GM21529 (cell line): ENCODE measurements around the gene PTBP2.

Experiments
- ATAC-seq: cut with Tn5 transposase; IDR thresholded peaks from one replicate; pipeline ENCODE4 v1.9.1; 2021; ENCODE audit not compliant: unreplicated experiment

The PTBP2 gene

DNA sequence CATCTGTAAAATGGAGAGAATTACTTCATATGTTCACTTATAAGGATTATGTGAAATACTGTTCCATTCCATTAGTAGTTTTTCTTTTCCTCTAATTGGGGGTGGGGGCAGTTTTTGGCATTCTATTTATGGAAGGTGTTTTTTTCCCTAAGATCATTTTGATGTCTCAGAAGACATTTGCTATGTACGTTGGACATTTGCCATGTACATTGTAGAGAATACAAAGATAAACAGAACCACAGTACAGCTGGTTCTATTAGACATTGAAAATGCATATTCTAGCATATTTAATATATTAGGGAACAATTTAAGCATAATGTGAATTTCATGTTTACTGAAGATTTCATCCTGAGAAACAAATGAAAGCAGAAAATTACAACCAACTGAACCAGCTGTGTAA lies 98.5 kb downstream of the PTBP2 start:
- no peak for ATAC-seq

- no peak for ATAC-seq
Observed at GRCh38 chr1:96820671-96821070, 99.1 kb downstream of the PTBP2 start.

GRCh38 chr1:96825231-96825630 lies 103.6 kb downstream of the PTBP2 start:
- no peak for ATAC-seq

DNA sequence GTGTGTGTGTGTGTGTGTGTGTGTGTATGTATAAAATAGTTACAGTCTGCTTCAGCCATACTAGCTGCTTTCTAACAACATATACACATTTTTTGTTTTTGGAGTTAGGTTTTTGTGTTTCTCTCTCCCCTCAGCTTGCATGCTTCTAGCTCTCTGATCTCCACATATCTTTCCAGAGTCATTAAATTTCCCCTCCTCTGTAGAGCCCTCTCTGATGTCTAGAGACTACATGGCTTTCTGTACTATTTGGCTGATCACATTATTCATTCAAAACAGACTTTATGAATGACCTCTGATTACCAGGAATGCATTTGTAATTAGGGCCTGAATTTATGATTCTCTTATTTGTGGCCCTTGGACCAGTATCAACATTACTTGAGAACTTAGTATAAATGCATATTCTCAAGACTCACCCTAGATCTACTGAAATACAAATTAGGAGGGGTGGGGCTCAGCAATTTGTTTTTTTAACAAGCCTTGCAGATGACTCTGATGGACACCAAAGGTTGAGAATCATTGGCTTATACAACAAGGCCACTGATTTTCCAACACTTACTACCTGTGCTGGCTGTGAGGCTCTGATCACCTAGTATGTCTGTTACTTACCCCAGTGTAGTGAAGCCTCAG lies 104.5 kb downstream of the PTBP2 start:
- no peak for ATAC-seq

DNA sequence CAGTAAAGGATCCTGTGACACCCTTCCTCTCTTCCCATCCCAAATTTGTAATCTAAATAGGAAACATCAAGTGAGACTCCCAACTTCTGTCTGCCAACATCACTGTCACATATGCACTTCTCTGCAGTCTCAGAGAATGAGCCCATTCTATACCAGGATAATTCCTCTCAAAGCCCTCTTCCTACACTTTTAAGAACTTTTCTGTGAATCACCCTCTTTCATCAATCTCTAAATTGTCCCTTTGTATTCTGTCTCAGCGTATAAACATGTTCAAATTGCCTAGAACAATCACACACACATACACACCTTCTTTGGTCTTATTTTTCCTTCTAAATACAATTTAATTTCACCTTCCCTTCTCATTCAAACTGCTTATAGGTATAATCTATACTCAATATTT lies 111.8 kb downstream of the PTBP2 start:
- ATAC-seq, result no peak

DNA sequence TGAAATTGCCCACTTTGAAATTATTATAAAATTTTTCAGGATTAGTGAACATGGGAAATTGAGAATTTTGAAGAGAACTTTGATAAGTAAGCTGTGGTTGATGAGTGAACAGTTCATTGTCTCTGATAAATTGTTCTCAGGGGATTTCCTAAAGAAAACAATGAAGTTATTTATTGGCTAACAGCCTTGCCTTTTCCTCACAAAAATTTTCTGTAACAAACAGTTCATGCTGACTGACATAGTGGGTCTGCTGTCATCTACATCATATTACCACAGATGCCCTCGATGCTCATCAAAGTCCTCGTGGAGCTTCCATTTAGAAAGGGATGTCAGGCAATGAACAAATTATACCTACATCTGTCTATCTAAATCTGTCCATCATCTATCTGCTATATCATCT lies 113.4 kb downstream of the PTBP2 start:
- ATAC-seq, result no peak

DNA sequence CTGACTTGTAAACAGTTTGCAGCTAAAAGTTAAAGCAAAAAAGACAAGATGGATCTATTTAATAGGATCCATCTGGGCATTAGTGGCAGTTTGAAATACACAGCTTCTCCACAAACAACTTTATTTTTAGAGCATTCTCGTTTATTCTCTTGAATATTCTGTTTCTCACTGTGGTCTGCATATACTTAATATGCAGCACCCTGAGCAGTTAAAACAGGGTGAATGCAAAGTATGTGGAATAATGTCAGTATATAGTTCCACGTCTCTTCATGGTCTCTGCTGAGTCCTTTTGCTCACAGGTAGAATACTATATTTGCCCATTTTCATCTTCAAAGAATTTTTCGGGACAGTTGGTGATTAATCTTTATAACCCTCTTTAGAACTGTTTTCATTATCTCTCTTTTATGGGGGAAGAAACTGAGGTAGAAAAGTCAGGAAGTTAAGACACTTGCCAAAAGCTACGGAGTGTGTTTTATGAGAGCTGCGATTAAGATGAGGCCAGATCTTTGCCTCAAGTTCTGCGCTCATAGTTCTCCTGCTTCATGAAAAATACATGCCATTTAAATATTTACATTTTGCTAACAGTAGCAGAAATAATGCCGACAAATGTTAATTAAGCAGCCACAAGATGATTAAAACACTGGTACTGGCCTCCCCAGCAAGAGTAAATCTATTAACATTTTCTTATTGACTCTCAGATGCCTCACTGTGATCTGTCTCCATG lies 115.6 kb downstream of the PTBP2 start:
- no peak for ATAC-seq

- ATAC-seq, result no peak
Observed at GRCh38 chr1:96837781-96838216, 116.2 kb downstream of the PTBP2 start.

DNA sequence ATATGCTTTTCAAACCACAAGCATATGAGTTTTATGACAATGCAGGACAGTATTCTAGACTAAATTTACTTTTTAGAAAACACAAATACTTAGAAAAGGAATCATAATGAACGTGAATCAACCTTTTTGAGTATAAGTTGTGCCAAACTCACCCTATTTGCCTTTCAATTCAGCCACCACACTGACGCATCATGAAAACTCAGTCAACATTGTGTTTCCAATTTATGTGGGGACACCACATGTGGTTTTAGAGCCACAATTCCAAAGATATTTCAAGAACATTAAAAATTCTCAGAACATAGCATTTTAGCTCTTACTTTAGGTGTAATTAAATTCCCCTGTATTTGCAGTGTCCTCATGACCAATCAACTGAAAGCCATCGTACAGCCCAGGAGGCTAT lies 118.8 kb downstream of the PTBP2 start:
- no peak for ATAC-seq

- no peak for ATAC-seq
Observed at GRCh38 chr1:96842215-96842614, 120.6 kb downstream of the PTBP2 start.

DNA sequence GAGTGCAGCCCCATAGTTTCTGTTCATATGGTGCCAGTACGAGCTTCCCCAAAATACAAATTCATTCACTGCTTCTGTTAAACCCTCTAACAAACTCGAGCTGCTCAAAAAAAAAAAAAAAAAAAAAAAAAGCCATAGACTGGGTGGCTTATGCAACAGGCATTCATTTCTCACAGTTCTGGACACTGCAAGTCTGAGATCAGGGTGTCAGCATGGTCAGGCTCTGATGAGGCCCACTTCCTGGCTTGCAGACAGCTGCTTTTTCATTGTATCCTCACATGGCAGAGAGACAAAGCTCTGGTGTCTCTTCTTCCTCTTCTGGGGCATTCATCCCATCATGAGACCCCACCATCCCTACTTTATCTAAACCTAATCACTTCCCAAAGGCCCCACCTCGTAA lies 121.6 kb downstream of the PTBP2 start:
- ATAC-seq, result no peak

GRCh38 chr1:96843601-96844000 lies 122.0 kb downstream of the PTBP2 start:
- ATAC-seq, result no peak

DNA sequence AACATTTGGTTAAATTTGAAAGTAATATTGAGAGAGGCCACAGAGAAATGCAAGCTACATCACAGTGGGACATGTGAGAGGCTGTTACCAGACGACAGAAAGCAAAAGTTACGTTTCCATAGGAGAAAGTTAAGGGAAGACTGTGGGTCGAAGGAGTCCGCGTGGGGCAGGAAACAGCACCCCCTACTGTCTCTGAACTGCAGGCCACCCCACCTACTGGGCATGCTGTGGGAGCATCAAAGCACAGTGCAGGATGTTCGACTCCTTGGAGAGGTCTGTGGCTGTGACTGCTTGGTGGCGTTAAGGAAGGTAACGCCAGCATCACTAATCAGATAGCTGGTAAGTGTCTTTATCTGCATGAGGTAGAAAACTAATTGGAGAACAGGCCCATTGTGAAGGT lies 123.9 kb downstream of the PTBP2 start:
- peak; percentile 86 for ATAC-seq

DNA sequence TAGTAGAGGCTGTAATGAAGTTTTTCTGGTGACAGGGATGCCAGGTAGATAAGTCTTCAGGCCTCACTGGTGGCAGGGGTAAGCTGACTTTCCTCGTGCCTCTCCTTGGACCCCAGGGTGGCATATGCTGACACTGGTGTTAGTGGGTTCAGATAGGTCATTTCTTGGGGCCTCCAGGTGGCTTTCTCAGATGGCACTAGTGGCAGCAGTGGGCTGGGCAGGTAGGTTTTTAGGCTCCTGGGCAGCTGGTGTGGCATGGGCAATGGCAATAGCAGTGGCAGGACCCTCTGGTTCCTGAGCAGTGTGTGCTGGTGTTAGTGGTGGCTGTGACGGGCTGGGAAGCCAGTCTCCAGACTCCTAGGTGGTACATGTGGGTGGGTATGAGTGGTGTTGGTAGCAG lies 140.3 kb downstream of the PTBP2 start:
- ATAC-seq, result no peak

DNA sequence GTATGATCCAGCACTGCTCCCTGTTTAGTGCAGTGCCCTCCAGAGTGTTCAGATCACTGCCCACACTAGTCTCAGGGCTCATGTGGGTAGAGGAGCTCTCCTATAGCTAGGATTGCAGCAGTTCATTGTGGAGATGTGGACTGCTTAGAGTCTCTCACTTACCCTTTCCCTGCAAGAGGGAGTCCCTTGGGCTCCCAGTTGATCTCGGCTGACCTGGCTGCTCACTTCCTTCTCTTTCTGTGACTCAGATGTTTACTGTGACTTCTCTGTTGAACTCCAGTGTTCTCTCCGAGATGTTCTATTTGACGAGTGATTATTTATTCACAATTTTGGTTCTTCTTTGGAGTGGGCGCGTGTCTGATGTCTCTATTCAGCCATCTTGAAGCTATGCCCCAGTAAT lies 141.9 kb downstream of the PTBP2 start:
- ATAC-seq, result no peak
